Activated T-cell treated with anti-CD3 and anti-CD28 coated beads for 4 hours (primary cell): Measurements from ENCODE around the gene MAN2A2.

Experiments
- DNase-seq: peaks from one replicate; pipeline ENCODE4 v3.0.0-alpha.2; 2020

MAN2A2 gene

DNA sequence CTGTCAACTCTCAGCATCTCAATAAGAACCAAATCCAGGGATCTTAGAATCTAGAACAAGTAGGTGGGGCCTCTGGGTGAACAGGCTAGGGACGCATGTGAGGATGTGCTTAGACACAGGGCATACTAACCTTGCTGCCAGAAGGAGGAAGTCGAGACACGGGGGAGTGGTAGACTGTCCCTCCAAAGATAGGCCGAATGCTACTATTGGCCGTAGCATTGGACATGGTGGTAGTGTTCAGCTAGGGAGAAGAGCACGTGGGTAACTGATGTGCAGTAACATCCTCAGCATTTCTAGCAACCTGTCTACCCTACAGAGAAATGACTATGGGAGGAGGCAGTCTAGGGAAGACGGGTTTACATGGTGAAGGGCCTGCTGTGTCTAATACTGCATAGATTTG, 67.2 kb downstream of the MAN2A2 start:
- DNase-seq, result no peak

DNA sequence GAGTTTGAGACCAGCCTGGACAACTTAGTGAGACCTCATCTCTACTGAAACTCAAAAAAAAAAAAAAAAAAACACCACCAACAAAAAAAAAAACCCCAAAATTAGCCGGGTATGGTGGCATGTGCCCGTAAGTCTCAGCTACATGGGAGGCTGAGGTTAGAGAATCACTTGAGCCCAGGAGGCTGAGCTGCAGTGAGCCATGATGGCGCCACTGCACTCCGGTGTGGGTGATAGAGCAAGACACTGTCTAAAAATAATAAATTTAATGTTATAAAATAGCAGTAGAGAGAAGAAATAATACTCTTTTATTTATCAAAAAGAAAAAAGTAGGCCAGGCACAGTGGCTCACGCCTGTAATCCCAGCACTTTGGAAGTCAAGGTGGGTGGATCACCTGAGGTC, 69.0 kb downstream of the MAN2A2 start:
- DNase-seq, result no peak
